GM18498 (cell line): Measurements from ENCODE around the gene CDK13.
"Not testable (repeated sequence)": the region's sequence is repeated elsewhere in the genome, so short reads cannot be mapped to it uniquely, and the experiment has no call there.

Source experiments
- ATAC-seq: cut with Tn5 transposase; IDR thresholded peaks from one replicate; pipeline ENCODE4 v1.9.1; 2021; ENCODE audit warnings: mild to moderate bottlenecking, moderate library complexity; ENCODE audit not compliant: unreplicated experiment

CDK13 gene

GRCh38 chr7:40145596-40146130 is 195.6 kb downstream of the CDK13 start:
- not testable (repeated sequence) for ATAC-seq

DNA sequence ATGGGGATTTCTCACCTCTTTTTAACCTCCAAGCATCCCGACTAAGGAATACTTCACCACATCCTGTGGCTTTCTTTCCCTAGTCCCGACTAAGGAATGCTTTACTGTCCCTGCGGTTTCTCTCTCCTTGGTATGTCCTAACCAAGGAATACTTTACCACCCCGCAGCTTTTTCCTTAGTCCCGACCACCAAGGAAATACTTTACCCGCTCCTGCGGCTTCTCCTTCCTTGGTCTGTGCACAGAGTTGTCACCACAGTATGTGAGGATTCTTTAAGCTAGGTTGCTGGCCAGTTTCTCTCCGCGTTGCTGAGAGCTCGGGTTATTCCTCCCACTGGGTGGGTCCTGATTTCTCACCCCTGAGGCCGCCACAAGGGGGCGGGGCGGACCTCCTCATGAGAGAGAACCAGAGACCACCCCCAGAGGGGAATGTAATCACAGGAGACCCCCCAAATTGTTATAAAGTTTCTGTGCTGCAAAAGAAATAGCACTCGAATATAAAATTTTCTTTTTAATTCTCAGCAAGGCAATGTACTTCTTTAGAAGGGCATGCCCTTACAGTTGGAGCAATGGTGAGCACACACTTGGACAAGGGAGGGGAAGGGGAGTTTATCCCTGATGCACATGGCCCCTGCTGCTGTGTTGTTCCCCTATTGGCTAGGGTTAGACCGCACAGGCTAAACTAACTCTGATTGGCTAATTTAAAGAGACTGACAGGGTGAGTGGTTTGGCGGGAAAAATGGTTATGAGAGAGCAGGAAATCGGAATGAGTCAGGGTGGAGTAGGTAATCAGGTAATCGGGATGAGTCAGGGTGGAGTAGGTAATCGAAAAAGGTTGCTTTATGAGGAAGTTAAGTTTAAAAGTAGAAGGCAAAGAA is 197.6 kb downstream of the CDK13 start:
- ATAC-seq, result no peak

DNA sequence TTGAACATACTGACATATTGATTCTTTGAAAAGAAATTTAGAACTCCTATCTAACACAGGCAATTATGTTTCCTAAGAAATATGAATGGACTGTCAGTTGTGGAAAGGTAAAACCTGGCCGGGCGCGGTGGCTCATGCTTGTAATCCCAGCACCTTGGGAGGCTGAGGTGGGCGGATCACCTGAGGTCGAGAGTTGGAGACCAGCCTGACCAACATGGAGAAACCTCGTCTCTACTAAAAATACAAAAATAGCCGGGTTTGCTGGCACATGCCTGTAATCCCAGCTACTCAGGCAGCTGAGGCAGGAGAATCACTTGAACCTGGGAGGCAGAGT is 198.2 kb downstream of the CDK13 start:
- ATAC-seq, result not testable (repeated sequence)

GRCh38 chr7:40148671-40149070 is 198.6 kb downstream of the CDK13 start:
- no peak for ATAC-seq
